ENCODE results near the gene MED14. TPM values are rescaled to one million over a fixed set of nuclear protein-coding genes. Genes with fewer than 3 reads are reported as not detected.

The MED14 gene
- total RNA-seq, 1 experiment from 2014 or later: 136 TPM

DNA sequence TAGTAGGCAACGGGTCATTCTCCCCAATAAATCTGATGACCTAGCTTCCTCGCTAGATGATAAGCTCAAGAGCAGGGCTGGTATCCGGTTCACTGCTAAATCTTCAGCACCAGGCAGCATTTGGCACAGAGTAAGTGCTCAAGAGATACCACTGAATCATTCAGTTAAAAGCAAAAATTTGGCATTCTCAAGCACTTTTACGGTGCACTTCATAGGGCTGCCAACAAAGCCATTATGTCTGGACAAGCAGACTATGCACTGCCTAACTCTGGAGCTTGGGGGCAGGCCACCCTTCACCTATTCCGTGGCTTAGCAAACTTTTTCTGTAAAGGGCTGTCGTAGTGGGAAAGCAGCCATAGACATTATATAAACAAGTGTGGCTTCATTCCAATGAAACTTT, 64.2 kb downstream of the MED14 start:
- Histone ChIP-seq H4K20me1 (ENCODE audit: control insufficient read depth, insufficient read depth, insufficient read length) (no peaks in the 10 kb centered on the region), H3K4me2 (ENCODE audit: insufficient read depth, insufficient read length, low read length) (no peak overlapping the region)

More for the DNA sequence above, 64.2 kb downstream of the MED14 start:
- Histone ChIP-seq H4K5ac (ENCODE audit: insufficient read length, low read depth, low read length) (no peak overlapping the region), H4K91ac (ENCODE audit: insufficient read length, low read depth, low read length) (no peak overlapping the region), H3K4me1 (ENCODE audit: insufficient read depth, low read length) (no peaks in the 10 kb centered on the region), H2AK5ac (ENCODE audit: insufficient read length, low read length) (no peak overlapping the region), H2BK120ac (ENCODE audit: low read depth, low read length, poor library complexity, severe bottlenecking) (no peak overlapping the region), H3K27me3 (ENCODE audit: insufficient read depth, low read length) (no peaks in the 10 kb centered on the region), H3K9ac (ENCODE audit: extremely low read depth, insufficient read length, low read length) (no peak overlapping the region), H2BK15ac (ENCODE audit: low read depth, low read length) (no peak overlapping the region), H3K9me3 (ENCODE audit: control insufficient read depth, low read depth, low read length) (no peaks in the 10 kb centered on the region), H3K79me1 (ENCODE audit: insufficient read depth, low read depth, low read length, poor library complexity, severe bottlenecking) (no peaks in the 10 kb centered on the region), H2BK20ac (ENCODE audit: low read depth, low read length, poor library complexity, severe bottlenecking) (no peak overlapping the region), H3K18ac (ENCODE audit: insufficient read length, low read depth, low read length) (no peak overlapping the region), H2BK12ac (ENCODE audit: insufficient read length, low read depth, low read length) (no peak overlapping the region), H3K23ac (ENCODE audit: insufficient read length, low read depth, low read length) (no peak overlapping the region), H3K14ac (ENCODE audit: insufficient read depth, low read length) (no peak overlapping the region), H3T11ph (ENCODE audit: low read length) (no peak overlapping the region), H2AFZ (ENCODE audit: low read length) (no peak overlapping the region), H2BK5ac (ENCODE audit: insufficient read length, low read length) (no peak overlapping the region), H3K79me2 (ENCODE audit: insufficient read depth, low read length) (no peaks in the 10 kb centered on the region), H3K56ac (ENCODE audit: insufficient read length, low read depth, low read length) (no peak overlapping the region), H4K8ac (replicated peaks; ENCODE audit: insufficient read length, low read depth, low read length) (no peak overlapping the region), H3K27ac (ENCODE audit: insufficient read length, low read depth, low read length) (no peak overlapping the region), H3K23me2 (ENCODE audit: insufficient read length, low read depth, low read length, poor library complexity, severe bottlenecking) (no peaks in the 10 kb centered on the region), H3K4ac (ENCODE audit: low read depth, low read length) (no peak overlapping the region)
- DNase-seq: no peak
- no peaks in the 10 kb centered on the region; a peak in 1 of 4 replicates for H3K4me1 Mint-ChIP-seq
- no peaks in the 10 kb centered on the region for H3K27me3 Mint-ChIP-seq (ENCODE audit: low read depth)
- H3K9me3 Mint-ChIP-seq: peaks cover 49 to 59% of the 10 kb centered on the region in 2 experiments
- H3K27ac Mint-ChIP-seq: peak overlapping the region in 1 of 3 experiments; percentile 67; a peak in 1 of 7 replicates
- no peak overlapping the region for H3K4me3 Mint-ChIP-seq
- no CpG with 5 or more reads among the region's 6 CpGs for whole genome bisulfite sequencing (ENCODE audit: extremely low coverage, insufficient read length, low lambda C conversion rate)
- TF ChIP-seq, protein P1, sequence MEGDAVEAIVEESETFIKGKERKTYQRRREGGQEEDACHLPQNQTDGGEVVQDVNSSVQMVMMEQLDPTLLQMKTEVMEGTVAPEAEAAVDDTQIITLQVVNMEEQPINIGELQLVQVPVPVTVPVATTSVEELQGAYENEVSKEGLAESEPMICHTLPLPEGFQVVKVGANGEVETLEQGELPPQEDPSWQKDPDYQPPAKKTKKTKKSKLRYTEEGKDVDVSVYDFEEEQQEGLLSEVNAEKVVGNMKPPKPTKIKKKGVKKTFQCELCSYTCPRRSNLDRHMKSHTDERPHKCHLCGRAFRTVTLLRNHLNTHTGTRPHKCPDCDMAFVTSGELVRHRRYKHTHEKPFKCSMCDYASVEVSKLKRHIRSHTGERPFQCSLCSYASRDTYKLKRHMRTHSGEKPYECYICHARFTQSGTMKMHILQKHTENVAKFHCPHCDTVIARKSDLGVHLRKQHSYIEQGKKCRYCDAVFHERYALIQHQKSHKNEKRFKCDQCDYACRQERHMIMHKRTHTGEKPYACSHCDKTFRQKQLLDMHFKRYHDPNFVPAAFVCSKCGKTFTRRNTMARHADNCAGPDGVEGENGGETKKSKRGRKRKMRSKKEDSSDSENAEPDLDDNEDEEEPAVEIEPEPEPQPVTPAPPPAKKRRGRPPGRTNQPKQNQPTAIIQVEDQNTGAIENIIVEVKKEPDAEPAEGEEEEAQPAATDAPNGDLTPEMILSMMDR (conservative IDR thresholded peaks at IDR 0.05): no peak
- H3K36me3 Mint-ChIP-seq (ENCODE audit: insufficient read depth in 1 of 3, low read depth in 3 of 3): peaks cover 41 to 88% (median 64%) of the 10 kb centered on the region in 3 experiments

Data from H9 (cell line).